AG04449 (cell line): Measurements from ENCODE around the gene CISTR.

Experiments used
- CTCF ChIA-PET: fragments of 350-600 bp; formaldehyde crosslinking; extraction: SDS; loops from one replicate; lab custom pipeline; 2021; ENCODE audit warnings: antibody characterized with exemption; lab: Yijun Ruan, JAX
- POLR2A ChIA-PET: fragments of 400-600, 350-600 bp; formaldehyde crosslinking; extraction: SDS; loops from one replicate; lab custom pipeline; 2020; ENCODE audit warnings: antibody characterized with exemption, inconsistent platforms; lab: Yijun Ruan, JAX
- DNase-seq: peaks from one replicate; pipeline ENCODE4 v3.0.0-alpha.2; 2010; ENCODE audit warnings: low read depth, low spot score
- H3K4me3 ChIP-seq: 2 replicates; pipeline ENCODE4 v1.5.1; 2011; ENCODE audit warnings: low read depth, mild to moderate bottlenecking, control low read depth, low read length
- CTCF ChIP-seq: IDR thresholded peaks from one replicate; pipeline ENCODE4 v1.5.1; 2011; ENCODE audit warnings: mild to moderate bottlenecking, moderate library complexity, low read length, control low read depth, inconsistent platforms; ENCODE audit not compliant: insufficient read depth; ENCODE audit errors: missing control alignments

The CISTR gene

GRCh38 chr12:53696655-53697331 lies 55.0 kb downstream of the CISTR start:
- POLR2A ChIA-PET, result no interaction called here
- H3K4me3 ChIP-seq, result no peak overlapping the region
- CTCF ChIA-PET, result interaction anchor here (0.8 to 18.4 kb wide), 6 partner anchors 12 to 60 kb away, joined by 3 to 635 read pairs (median 6); partner anchors contain the start of gene ATP5MC2

More at GRCh38 chr12:53696655-53697331, 55.0 kb downstream of the CISTR start:
- no peak for DNase-seq
- TF ChIP-seq CTCF, result no peak
